Esophagus muscularis mucosa (tissue), 4 donors: ENCODE measurements around the gene CSNK1D.

Experiments used
- EP300 ChIP-seq: sonication (generic); formaldehyde crosslinking; IDR thresholded peaks from one replicate; pipeline ENCODE4 v1.6.1; 2017; ENCODE audit warnings: antibody characterized with exemption
- POLR2A ChIP-seq: fragments of 450-650 bp; IDR thresholded peaks from one replicate; pipeline ENCODE4 v1.6.1; 2017; ENCODE audit warnings: antibody characterized with exemption, moderate library complexity, mild to moderate bottlenecking, low read depth
- TF ChIP-seq, protein P1 (sequence below), 3 experiments: fragments of 200-600 bp in 2 of 3; fragments of 450-650 bp in 1 of 3; sonication (generic) in 2 of 3; IDR thresholded peaks; one replicate each; pipeline ENCODE4 v1.5.1; 2017 to 2019; ENCODE audit warnings: antibody characterized with exemption in 3 of 3, mild to moderate bottlenecking in 2 of 3, moderate library complexity in 1 of 3

DNA sequence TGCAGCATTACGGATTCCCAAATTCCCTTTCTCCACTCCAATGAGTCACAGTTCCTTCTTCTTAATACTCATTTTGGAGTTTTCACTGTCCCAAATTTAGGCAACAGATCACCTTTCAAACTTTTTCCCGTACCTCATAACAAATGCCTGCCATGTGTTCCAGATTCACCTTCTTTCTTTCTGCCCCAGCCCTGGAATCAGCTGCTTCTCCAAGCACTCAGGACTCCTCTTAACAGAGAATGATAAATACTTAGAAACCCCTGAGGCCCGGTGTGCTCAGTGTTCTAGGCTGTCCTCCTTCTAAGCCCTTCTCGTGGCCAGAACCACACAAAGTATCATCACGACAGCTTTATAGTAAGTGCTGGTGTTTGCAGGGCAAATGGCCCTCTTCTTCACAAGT, 14.9 kb downstream of the CSNK1D start:
- TF ChIP-seq POLR2A (no peak), EP300 (no peak)
- TF ChIP-seq, protein P1, sequence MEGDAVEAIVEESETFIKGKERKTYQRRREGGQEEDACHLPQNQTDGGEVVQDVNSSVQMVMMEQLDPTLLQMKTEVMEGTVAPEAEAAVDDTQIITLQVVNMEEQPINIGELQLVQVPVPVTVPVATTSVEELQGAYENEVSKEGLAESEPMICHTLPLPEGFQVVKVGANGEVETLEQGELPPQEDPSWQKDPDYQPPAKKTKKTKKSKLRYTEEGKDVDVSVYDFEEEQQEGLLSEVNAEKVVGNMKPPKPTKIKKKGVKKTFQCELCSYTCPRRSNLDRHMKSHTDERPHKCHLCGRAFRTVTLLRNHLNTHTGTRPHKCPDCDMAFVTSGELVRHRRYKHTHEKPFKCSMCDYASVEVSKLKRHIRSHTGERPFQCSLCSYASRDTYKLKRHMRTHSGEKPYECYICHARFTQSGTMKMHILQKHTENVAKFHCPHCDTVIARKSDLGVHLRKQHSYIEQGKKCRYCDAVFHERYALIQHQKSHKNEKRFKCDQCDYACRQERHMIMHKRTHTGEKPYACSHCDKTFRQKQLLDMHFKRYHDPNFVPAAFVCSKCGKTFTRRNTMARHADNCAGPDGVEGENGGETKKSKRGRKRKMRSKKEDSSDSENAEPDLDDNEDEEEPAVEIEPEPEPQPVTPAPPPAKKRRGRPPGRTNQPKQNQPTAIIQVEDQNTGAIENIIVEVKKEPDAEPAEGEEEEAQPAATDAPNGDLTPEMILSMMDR (IDR thresholded peaks at IDR 0.05): no peak
